AML-193 (cell line): ENCODE results near the gene OR51A4.
"Not testable (repeated sequence)": the region's sequence is repeated elsewhere in the genome, so short reads cannot be mapped to it uniquely, and the experiment has no call there.

Experiments used
- DNase-seq, 2 experiments: peaks; one replicate each; lab custom pipeline; 2025; lab: John Stamatoyannopoulos, UW

Gene OR51A4, protein sequence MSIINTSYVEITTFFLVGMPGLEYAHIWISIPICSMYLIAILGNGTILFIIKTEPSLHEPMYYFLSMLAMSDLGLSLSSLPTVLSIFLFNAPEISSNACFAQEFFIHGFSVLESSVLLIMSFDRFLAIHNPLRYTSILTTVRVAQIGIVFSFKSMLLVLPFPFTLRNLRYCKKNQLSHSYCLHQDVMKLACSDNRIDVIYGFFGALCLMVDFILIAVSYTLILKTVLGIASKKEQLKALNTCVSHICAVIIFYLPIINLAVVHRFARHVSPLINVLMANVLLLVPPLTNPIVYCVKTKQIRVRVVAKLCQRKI

DNA sequence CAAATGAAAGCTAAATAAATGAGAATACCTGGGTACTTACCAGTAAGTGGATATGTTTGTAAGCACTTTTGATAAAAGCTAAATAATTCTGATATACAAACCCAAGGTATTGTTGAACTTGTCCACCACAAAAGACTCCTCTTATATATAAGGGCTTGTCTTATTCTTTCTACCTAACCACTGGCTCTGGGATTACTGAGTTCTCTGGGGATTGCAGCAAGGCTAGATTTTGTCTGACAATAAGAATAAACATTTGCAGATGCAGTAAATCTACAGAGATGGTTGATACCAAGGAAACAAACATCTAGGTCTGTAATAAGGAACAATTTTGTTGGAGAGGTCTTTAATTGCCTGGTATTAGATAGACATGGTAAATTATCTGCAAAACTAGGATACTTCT lies at the start of gene OR51A4:
Gene OR51A4 (minus strand): TSS at position 101 of the 400 bp plus-strand sequence. CDS start 505 bp downstream, outside the sequence.
- DNase-seq = no peak

DNA sequence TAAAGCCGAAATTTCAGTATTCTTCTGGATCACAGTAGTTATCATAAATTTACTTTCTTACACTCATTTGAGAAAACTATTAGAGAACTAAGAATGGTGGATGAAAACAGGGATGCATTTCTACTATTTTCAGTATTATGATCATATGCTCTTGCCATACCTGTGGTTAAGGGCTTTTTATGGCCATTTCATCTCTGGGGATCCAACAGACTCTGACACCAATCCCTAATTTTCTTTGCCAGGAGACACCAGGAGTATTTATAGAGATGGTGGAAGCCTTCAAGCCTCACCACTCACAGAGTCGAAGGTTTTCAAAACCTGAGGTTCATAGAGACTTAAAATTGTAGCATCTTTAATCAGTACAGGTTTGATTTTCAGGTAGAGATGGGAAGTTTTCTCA lies 47.1 kb upstream of the OR51A4 start, which contains the start of gene OR51L1:
Gene OR51L1 (plus strand): TSS at position 301 of the 400 bp plus-strand sequence. CDS start 4,132 bp downstream, outside the sequence.
- no peak for DNase-seq

DNA sequence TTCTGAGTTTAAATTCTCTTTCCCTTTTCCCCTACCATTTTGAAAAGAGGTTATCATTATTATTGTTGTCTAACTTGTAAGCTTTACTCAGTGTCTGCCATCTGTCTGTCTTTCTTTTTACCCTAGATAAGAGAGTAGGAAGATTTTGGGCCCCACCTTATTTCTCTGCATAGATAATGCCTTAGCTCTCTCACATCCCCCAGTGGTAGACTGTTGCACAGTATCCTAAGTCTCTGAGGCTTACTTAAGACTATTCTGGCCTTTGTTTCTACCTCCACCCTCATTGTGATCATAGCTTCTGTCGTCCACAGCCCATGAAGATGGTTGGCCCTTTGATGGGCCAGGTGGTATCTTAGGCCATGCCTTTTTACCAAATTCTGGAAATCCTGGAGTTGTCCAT lies 43.7 kb upstream of the OR51A4 start:
- no peak for DNase-seq

DNA sequence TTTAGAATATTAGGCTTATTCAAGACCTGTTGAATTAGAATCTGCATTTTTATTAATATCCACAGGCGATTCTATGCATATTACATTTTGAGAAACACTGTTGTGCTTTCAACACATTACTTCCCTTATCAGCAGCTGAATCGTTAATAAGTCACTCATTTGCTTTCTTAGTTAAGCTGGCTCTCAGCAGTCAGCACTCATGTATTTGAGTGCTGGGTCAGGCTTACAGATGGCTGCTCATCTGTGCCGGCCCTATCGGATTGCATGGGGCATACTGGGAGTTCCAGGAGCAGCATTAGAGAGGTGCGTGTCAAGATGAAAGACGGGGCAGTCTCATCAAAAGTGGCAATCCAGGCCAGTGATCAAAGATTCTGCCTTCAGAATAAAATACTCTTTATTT lies 36.4 kb upstream of the OR51A4 start:
- DNase-seq = no peak

DNA sequence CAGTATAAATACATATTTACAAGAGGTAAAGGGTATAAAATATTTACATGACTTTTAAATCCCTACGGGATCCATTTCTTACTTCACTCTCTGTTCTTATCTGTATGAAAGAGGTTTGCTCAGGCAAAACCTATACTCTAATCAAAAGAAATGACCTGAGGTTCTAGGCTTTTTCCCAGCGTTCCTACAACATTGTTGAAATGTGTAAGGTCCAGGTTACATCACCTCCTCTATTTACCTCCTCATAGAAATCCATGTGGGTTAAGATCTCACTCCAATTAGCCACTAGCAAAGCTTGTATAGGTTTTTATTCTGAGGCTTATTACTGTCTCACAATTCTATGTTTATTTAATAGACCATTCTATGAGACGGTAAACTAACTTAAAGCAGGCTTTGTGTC lies 35.3 kb upstream of the OR51A4 start:
- no peak for DNase-seq

DNA sequence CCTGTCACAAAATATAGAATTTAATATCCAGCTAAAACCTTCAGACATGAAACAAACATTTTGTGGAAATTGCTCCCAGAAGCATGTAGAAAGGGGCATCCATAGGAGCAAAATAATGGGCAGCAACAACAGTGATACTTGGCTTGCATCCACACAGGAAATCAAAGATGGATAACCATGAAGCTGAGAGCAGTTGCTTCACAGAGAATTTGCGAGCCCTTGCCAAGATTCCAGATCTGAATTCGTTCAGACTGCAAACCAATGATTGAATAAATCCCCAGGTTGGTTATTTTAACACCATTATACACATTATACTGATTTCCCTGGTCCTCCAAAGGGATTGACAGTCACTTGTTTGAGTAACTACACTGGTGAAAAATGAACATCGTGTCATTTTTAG lies 31.6 kb upstream of the OR51A4 start:
- DNase-seq = no peak

DNA sequence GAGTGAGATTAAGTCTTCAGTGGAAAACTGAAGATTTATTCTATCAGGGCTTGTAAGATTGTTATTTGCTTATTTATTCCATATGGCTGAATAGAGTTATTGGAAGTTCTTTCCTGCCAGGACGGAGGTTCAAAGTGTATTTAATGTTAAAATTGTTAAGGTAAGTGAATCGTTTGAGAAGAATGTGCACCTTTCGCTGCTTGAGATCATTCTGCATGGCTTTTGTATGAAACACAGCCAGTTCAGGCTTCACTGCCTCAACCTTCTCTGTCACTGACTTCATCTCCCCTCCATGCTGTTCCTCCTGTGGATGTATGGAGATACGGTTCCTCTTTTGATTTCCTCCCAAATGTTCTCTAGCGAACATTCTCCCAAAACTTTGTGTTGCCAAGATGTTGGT lies 28.0 kb upstream of the OR51A4 start:
- DNase-seq = no peak

DNA sequence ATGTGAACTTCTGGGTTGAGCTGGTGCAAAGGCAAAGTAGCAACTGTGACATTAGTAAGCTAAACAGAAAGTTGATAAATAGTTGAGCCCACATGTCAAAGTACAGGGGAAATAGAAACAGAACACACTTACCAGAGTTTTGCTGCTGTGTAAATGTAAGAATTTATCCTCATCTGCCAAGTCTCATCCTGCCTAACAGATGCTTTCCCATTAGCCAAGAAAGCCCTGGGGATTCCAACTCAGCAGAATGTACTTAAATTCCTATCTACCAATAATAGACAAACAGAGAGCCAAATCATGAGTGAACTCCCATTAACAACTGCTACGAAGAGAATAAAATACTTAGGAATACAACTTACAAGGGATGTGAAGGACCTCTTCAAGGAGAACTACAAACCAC lies 15.4 kb upstream of the OR51A4 start:
- no peak for DNase-seq

DNA sequence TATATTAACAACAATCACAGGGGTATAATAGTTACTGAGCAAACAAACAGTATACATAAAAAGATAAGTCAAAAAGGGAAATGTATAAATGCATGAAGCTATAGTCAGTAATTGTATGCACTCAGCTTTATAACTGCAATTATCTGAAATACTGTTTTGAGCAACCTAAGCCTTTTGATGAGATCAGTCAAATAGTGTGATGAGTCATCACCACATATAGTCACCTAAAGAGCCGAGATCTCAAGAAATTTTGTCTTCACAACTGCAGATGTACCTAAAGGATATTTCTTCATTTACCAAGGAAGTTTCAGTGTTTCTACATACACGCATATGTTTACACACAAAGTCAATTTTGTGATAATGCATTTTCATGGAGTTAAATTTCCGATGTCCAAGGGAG lies 13.5 kb upstream of the OR51A4 start:
- no peak for DNase-seq

DNA sequence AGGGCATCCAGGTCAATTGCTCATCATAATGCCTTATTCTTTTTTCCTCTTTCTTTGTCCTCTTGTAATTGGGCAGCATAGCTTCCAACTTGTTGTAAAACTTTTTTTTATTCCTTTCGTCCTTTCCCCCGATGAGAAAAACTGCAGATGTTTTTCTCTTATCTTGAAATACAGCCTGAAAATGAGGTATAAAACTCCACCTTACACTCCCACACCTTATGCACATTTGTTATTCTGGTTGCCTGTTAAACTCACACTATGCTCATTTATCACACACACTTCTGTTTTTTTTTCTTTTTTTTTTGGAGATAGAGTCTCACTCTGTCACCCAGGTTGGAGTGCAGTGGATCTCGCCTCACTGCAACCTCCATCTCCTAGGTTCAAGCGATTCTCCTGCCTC lies 10.0 kb upstream of the OR51A4 start:
- DNase-seq = no peak

DNA sequence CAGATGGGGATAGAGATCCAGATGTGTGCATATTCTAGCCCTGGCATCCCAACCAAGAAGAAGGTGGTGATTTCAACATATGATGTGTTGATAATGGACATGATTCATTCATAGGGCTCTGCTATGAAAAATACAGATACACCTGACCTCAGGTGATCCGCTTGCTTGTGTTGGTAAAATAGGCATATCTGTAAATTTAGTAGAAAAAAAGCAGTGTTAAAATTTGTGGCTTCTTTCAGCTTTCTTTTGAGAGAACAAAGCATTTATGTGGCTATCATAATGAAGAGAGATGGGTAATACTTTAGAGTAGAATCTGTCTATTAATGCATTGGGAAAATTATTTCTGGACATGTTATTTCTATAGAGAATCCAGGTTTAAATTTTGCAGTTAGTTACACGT lies 8.2 kb upstream of the OR51A4 start, which contains the start of gene OR51A2:
Gene OR51A2 (minus strand): TSS at position 101 of the 400 bp plus-strand sequence. CDS start 0 bp downstream, at position 101.
- not testable (repeated sequence) for DNase-seq

DNA sequence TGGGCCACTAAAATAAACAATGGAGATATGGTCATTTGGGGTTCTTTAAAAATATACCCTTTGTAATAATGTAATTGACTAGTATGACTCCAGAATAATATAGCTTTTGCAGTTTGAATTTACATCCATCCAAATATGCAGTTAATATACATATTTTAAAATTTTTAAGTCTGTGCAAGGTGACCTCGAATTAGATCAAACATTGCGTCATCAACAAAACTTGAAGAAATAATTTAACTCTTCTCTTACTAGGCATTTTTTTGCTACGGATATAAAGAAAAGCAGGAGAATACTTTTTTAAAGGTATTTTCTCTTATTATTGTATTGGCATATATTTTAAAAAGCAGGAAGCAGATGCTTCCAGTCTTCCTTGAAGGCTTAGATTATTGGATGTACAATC lies 10.7 kb downstream of the OR51A4 start:
- DNase-seq = no peak

DNA sequence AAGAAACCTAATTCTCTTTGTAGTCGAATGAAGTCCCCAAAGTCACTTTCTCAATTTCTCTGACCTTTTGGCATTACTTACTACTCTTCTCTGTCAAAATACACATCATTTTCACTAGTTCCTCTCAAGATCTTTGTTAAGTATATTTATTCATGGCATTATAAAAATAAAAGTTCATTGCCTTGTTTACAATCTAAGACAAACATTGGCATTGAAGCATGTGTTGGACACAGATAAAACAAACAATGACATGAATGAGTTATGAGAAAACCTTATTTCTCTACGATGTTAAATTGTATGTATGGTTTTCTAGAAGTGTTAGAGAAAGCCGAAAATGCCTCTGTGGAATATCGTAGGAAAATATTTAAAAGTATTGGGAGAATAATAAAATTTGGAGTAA lies 14.7 kb downstream of the OR51A4 start:
- no peak for DNase-seq

DNA sequence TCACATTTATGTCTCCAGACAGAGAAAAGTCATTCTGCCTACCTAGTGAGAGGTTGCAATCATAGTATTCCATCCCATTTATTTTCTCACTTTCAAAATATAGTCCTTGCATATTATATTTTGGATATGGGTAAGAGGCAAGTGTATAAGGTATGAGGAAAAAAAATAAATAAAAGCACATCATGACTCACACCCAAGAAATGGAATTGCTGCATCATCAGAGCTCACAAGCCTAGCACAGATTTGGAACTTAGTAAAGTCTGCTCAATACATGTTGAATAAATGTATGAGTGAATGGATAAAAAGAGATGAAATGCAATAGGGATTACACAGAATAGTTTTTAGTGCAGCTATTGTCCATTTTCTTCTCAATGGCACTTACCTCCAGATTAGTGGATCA lies 20.8 kb downstream of the OR51A4 start:
- DNase-seq = no peak

DNA sequence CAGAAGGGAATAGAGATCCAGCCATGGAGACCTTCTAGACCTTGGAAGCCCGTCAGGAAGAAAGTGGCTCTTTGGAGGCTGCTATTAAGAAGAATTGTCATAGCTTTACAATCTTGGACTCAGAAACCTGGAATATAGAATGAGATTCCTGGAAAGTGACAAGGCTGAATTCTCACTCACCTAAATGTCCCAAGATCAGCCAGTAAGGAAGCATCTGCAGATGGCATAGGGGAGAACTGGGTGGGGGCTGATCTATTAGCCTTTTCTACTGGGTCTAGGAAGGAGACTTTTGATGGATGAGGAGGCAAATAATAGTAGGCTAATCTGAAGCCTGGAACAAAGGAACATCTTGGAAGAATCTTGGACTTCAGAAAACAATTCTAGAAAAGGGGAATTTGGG lies 23.2 kb downstream of the OR51A4 start, which contains the start of gene OR51G1:
Gene OR51G1 (minus strand): TSS at position 101 of the 400 bp plus-strand sequence. CDS start 0 bp downstream, at position 101.
- DNase-seq = no peak

DNA sequence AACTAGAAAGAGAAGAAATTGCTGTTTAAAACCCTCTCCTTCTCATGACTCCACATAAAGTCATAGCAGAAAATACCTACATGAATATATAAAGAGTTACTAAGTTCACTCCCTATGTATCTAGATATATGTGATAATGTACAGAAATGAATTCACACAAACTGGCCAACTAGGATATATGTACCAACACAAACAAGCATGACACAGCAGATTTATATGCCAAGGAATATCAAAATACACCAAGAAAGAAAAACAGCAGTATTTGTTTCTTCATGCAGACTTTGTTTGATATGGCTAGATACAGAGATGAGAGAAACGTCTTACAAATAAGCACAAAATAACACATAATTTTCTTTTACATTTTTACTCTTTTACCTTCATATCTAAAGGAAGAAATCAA lies 25.1 kb downstream of the OR51A4 start:
- DNase-seq = no peak

DNA sequence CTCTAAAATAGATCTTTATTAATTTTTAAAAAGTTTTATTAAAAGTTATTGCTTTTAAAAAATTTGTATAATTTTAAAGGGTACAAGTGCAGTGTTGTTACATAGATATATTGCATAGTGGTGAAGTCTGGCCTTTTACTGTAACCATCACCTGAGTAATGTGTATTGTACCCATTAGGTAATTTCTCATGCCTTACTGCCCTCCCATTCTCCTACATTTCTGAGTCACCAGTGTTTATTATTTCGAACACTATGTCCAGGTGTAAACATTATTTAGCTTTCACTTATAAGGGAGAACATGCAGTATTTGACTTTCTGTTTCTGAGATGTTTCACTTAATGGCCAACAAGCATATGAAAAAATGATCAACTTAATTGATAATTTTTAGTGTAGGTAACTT lies 25.6 kb downstream of the OR51A4 start:
- no peak for DNase-seq

DNA sequence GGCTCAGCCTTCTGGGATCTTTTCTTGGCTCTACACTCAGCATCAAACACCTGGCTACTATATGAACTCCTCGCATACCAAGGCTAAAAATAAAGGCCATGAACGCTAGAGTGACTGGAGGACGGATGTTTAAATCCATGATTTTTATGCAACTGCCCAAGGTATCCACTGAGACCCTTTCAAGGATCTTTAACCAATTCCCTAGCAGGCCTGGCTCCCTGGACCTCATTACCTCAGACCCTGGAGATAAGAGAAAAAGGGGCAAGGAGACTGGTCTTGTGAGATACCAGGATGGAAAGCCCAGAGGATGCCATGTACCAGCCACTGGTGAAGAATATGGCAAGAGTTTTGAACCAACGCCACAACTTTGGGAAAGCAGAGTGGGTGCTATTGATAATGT lies 28.2 kb downstream of the OR51A4 start, which contains the start of gene OR51G2:
Gene OR51G2 (minus strand): TSS at position 101 of the 400 bp plus-strand sequence. CDS start 3,687 bp downstream, outside the sequence.
- DNase-seq = no peak

DNA sequence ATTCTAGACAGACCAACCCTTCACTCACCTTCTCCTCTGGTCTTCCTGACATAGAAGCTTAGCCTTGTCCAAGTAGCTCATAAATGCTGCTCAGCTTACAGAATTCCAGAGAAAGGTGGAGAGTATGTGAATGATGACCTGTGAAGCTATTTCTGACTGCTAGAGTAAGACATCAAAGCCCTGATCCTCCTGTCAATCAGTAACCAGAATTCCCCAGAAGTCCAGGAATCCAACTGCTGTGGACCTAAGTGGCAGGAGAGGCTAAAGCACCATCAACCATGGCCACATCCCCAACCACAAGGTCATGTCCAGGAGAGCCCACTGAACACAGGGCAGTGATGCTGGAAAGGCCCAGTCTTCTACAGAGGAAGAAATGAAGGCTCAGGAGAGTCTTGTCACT lies 30.8 kb downstream of the OR51A4 start:
- DNase-seq = no peak

DNA sequence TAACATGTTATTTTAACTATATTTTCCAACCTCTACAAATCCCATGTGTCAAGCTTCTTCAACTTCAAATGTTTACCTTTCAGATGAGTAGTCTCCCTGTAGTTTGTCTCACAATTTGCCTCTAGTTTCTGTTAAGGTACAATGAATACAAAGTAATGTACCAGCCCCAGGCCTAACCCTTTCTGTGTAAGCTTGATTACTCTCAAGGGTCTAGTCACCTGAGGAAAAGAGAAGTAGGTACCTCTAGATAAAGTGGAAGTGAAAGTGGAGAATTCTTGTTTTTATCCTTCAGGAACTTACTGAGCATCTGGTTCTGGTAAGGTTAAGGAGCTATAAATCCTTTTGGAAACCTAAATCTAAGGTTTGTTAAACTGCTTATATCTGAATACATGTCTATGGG lies 43.9 kb downstream of the OR51A4 start, which contains the start of gene OR51A7:
Gene OR51A7 (plus strand): TSS at position 300 of the 400 bp plus-strand sequence. CDS start 3,587 bp downstream, outside the sequence.
- DNase-seq = no peak
